Thyroid gland (tissue), 4 donors: ENCODE results near the gene ULK4. TPM values are rescaled to one million over a fixed set of nuclear protein-coding genes. Genes with fewer than 3 reads are reported as not detected.

Source experiments
- DNase-seq, 2 donors: peaks; one replicate each; pipeline ENCODE4 v3.0.0-alpha.2; 2019
- H3K27ac ChIP-seq, 3 donors: fragments of 200-600 bp; sonication (generic); 1 replicate in 2 of 3; 2 replicates in 1 of 3; pipeline ENCODE4 v1.5.1; 2016 to 2019; ENCODE audit warnings: mild to moderate bottlenecking in 1 of 3, moderate library complexity in 1 of 3
- H3K27me3 ChIP-seq: fragments of 200-600 bp; sonication (generic); one replicate; pipeline ENCODE4 v1.5.1; 2019
- H3K36me3 ChIP-seq, 2 donors: fragments of 200-600 bp; sonication (generic); one replicate each; pipeline ENCODE4 v1.5.1; 2016 to 2019
- H3K4me1 ChIP-seq, 2 donors: fragments of 200-600 bp; sonication (generic); one replicate each; pipeline ENCODE4 v1.5.1; 2017 to 2019
- H3K4me3 ChIP-seq, 3 donors: fragments of 200-600 bp; sonication (generic); replicated peaks in 1 of 3; 1 replicate in 2 of 3; 2 replicates in 1 of 3; pipeline ENCODE4 v1.5.1; 2016; ENCODE audit warnings: mild to moderate bottlenecking in 1 of 3
- H3K9me3 ChIP-seq: fragments of 200-600 bp; sonication (generic); one replicate; pipeline ENCODE4 v1.5.1; 2017
- POLR2A ChIP-seq, 2 donors: fragments of 450-650 bp; IDR thresholded peaks; one replicate each; pipeline ENCODE4 v1.6.1; 2017; ENCODE audit warnings: antibody characterized with exemption in 2 of 2, mild to moderate bottlenecking in 2 of 2, moderate library complexity in 1 of 2
- WGBS, 2 donors: methylation state at CpG; one replicate each; pipeline ENCODE4 v1.1.5; 2017; 5-methylcytosine and 5-hydroxymethylcytosine counted together
- intact Hi-C: fragments of 100-400 bp; cut with DNase I; formaldehyde crosslinking; loops from one replicate; pipeline ENCODE4 v1.15.1; 2023
- total RNA-seq, 4 donors: library from RNA; depleted of rRNA; stranded (reverse); fragments of >200 nt; gene quantifications; one replicate each; pipeline ENCODE4 v1.2.3, GENCODE V29; 2016
- TF ChIP-seq, protein P1 (sequence below), 6 experiments: fragments of 200-600 bp in 3 of 6; fragments of 450-650 bp in 3 of 6; sonication (generic) in 3 of 6; IDR thresholded peaks; one replicate each; pipeline ENCODE4 v1.5.1; 2016 to 2019; ENCODE audit warnings: antibody characterized with exemption in 6 of 6, mild to moderate bottlenecking in 2 of 6, inconsistent platforms in 1 of 6, moderate library complexity in 1 of 6

Gene ULK4
- total RNA-seq, 4 donors from 2014 or later = 18.7 to 58.2 (median 43.3) TPM

DNA sequence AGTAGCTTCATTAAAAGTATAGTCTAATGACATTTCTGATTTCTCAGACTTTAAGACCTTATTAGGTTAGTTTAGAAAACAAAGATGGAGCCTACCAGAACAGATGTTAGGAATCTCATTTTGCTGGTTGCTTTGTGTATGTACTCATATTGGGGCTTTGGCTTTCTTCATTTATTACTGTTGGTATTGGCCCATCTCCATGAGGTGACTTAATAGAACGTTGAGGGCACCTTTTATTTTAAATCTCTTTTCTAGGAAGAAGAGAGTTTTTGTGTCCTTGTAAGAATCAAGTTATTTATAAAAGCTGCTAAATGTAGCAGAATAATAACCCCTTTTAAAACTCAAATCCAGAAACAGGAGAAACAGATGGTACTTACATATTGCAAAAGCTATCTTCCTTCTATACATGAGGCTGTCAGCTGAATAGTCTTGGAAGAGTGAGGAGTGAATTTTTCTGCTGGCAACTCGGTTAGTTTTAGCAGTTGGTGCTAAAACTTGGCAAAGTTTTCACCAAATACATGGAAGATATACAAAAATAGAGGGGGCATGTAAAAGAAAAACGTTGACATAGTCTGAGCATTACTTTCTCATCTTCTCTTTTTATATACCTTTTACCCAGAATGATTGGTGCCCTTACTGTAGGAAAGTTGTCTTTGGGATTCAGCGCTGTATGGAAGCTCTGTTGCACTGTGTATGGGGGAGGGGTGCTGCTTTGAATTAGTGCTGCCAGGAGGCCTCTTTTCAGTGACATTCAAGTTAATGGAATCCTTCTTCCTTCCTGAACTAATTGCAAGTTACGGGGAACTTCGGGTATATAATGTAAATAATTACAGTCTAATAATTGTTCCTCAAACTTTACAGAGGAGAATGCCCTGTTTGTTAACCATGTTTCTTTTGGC, 726.8 kb downstream of the ULK4 start:
- no peak for DNase-seq
- H3K27ac ChIP-seq = no peak overlapping the region
- H3K4me3 ChIP-seq = no peak overlapping the region
- H3K36me3 ChIP-seq = peaks cover 58 to 64% of the 10 kb centered on the region in 2 donors
- no peak for TF ChIP-seq POLR2A (IDR thresholded peaks at IDR 0.05)
- TF ChIP-seq, protein P1, sequence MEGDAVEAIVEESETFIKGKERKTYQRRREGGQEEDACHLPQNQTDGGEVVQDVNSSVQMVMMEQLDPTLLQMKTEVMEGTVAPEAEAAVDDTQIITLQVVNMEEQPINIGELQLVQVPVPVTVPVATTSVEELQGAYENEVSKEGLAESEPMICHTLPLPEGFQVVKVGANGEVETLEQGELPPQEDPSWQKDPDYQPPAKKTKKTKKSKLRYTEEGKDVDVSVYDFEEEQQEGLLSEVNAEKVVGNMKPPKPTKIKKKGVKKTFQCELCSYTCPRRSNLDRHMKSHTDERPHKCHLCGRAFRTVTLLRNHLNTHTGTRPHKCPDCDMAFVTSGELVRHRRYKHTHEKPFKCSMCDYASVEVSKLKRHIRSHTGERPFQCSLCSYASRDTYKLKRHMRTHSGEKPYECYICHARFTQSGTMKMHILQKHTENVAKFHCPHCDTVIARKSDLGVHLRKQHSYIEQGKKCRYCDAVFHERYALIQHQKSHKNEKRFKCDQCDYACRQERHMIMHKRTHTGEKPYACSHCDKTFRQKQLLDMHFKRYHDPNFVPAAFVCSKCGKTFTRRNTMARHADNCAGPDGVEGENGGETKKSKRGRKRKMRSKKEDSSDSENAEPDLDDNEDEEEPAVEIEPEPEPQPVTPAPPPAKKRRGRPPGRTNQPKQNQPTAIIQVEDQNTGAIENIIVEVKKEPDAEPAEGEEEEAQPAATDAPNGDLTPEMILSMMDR (IDR thresholded peaks at IDR 0.05) = no peak
- H3K4me1 ChIP-seq = no peaks in the 10 kb centered on the region
- 60 to 67% methylated on average over 6 of the region's 6 CpGs for WGBS, 2 donors
- intact Hi-C loops = no loop called here
- H3K27me3 ChIP-seq = no peaks in the 10 kb centered on the region
- H3K9me3 ChIP-seq = no peaks in the 10 kb centered on the region

GRCh38 chr3:41224120-41224806, 737.6 kb downstream of the ULK4 start:
- peaks cover 32 to 46% of the 10 kb centered on the region in 2 donors for H3K4me1 ChIP-seq
- no peaks in the 10 kb centered on the region for H3K9me3 ChIP-seq
- H3K4me3 ChIP-seq = no peak overlapping the region
- intact Hi-C loops = no loop called here
- DNase-seq = no peak
- H3K27me3 ChIP-seq = no peaks in the 10 kb centered on the region
- 72 to 80% methylated on average over 3 of the region's 3 CpGs for WGBS, 2 donors
- peak overlapping the region in 1 of 3 donors; percentile 20 for H3K27ac ChIP-seq
- H3K36me3 ChIP-seq = peaks cover 34 to 43% of the 10 kb centered on the region in 2 donors
- TF ChIP-seq, protein P1 (IDR thresholded peaks at IDR 0.05) = no peak
- TF ChIP-seq POLR2A (IDR thresholded peaks at IDR 0.05) = no peak

DNA sequence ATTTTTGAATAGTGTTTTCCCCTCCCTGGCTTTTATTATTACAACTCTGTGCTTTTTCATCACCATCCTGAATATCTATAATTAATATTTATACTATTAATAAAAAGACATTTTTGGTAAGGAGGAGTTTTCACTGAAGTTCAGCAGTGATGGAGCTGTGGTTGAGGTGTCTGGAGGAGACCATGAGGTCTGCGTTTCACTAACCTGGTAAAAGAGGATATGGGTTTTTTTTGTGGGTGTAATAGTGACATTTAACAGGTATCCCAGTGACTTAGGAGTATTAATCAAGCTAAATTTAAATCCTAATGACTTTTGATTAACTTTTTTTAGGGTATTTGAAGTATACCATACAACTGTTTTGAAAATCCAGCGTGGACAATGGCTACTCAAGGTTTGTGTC, 738.2 kb downstream of the ULK4 start:
- intact Hi-C loops = no loop called here
- Histone ChIP-seq H3K36me3 (peaks cover 34 to 43% of the 10 kb centered on the region in 2 donors), H3K4me1 (peaks cover 36 to 46% of the 10 kb centered on the region in 2 donors), H3K27ac (peak overlapping the region in 1 of 3 donors; percentile 20), H3K27me3 (no peaks in the 10 kb centered on the region), H3K9me3 (no peaks in the 10 kb centered on the region), H3K4me3 (no peak overlapping the region)
- no peak for DNase-seq
- no peak for TF ChIP-seq POLR2A (IDR thresholded peaks at IDR 0.05)
- TF ChIP-seq, protein P1 (IDR thresholded peaks at IDR 0.05) = no peak
- 80 to 86% methylated on average over 2 of the region's 2 CpGs for WGBS, 2 donors

DNA sequence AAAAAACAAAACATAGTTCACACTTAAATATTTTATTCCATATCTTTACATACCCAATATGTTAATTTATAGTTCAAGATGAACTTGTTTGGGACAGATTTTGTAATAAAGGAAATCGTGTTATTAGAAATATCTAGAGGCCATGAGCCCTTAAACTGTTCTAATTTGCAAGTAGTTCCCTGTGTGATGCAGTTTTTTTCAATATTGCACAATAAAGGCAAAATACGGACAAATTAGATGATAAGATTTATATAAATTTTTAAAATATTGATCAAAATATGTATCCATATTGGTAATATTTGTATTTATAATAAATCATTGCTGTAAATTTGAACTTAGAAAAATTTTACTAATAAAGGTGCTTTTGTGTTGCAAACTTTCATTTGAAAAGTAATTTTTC, 738.8 kb downstream of the ULK4 start:
- intact Hi-C loops = no loop called here
- Histone ChIP-seq H3K9me3 (no peaks in the 10 kb centered on the region), H3K4me3 (no peak overlapping the region), H3K27me3 (no peaks in the 10 kb centered on the region), H3K4me1 (peaks cover 36 to 46% of the 10 kb centered on the region in 2 donors), H3K36me3 (peaks cover 34 to 38% of the 10 kb centered on the region in 2 donors), H3K27ac (no peak overlapping the region)
- 86 to 88% methylated on average over 2 of the region's 2 CpGs for WGBS, 2 donors
- TF ChIP-seq, protein P1 (IDR thresholded peaks at IDR 0.05) = no peak
- TF ChIP-seq POLR2A (IDR thresholded peaks at IDR 0.05) = no peak
- no peak for DNase-seq
